RCC 7860 (cell line): ENCODE results near the gene TMEM273.

Source experiments
- DNase-seq: peaks from one replicate; pipeline ENCODE4 v3.0.0-alpha.2; 2015; ENCODE audit warnings: low spot score
- FAIRE-seq: peaks from 2 replicates; lab custom pipeline; 2012; peaks lifted over from hg19 to GRCh38; lab: Jason Lieb, UNC

Gene TMEM273

GRCh38 chr10:49166484-49167400, 21.4 kb downstream of the TMEM273 start:
- no peak for DNase-seq
- no peak for FAIRE-seq

- no peak for DNase-seq
- FAIRE-seq: no peak
Observed at GRCh38 chr10:49165821-49166483, 22.2 kb downstream of the TMEM273 start.

- FAIRE-seq (no peak), DNase-seq (no peak)
Observed at GRCh38 chr10:49165259-49165658, 22.9 kb downstream of the TMEM273 start.

GRCh38 chr10:49164559-49165188, 23.5 kb downstream of the TMEM273 start:
- FAIRE-seq (no peak), DNase-seq (no peak)

GRCh38 chr10:49163741-49164140, 24.4 kb downstream of the TMEM273 start:
- DNase-seq (peak; percentile 61), FAIRE-seq (peak; percentile 72)

GRCh38 chr10:49162761-49163310, 25.4 kb downstream of the TMEM273 start:
- no peak for DNase-seq

GRCh38 chr10:49162063-49162462, 26.1 kb downstream of the TMEM273 start:
- no peak for DNase-seq
- FAIRE-seq: no peak

More at GRCh38 chr10:49162761-49163310, 25.4 kb downstream of the TMEM273 start:
- FAIRE-seq: no peak

- FAIRE-seq: peak; percentile 45
- DNase-seq: peak; percentile 44
Observed at GRCh38 chr10:49161411-49161997, 26.7 kb downstream of the TMEM273 start.

- FAIRE-seq: no peak
- DNase-seq: no peak
Observed at GRCh38 chr10:49160814-49161213, 27.4 kb downstream of the TMEM273 start.

- no peak for FAIRE-seq
- no peak for DNase-seq
Observed at GRCh38 chr10:49160110-49160509, 28.1 kb downstream of the TMEM273 start.

- peak; percentile 34 for FAIRE-seq
- DNase-seq: no peak
Observed at GRCh38 chr10:49158915-49159314, 29.3 kb downstream of the TMEM273 start.

- DNase-seq (no peak), FAIRE-seq (no peak)
Observed at GRCh38 chr10:49158404-49158803, 29.8 kb downstream of the TMEM273 start.

- no peak for FAIRE-seq
- no peak for DNase-seq
Observed at GRCh38 chr10:49157229-49157628, 31.0 kb downstream of the TMEM273 start.

- DNase-seq (no peak), FAIRE-seq (no peak)
Observed at GRCh38 chr10:49154641-49155040, 33.5 kb downstream of the TMEM273 start.

GRCh38 chr10:49153971-49154370, 34.2 kb downstream of the TMEM273 start:
- FAIRE-seq: peak; percentile 18
- peak; percentile 61 for DNase-seq

- no peak for FAIRE-seq
- DNase-seq: no peak
Observed at GRCh38 chr10:49153115-49153514, 35.1 kb downstream of the TMEM273 start.

GRCh38 chr10:49152663-49153062, 35.5 kb downstream of the TMEM273 start:
- FAIRE-seq (no peak), DNase-seq (no peak)

GRCh38 chr10:49152037-49152436, 36.2 kb downstream of the TMEM273 start:
- DNase-seq (no peak), FAIRE-seq (no peak)

- DNase-seq (no peak), FAIRE-seq (no peak)
Observed at GRCh38 chr10:49151481-49151880, 36.7 kb downstream of the TMEM273 start.

GRCh38 chr10:49151025-49151445, 37.2 kb downstream of the TMEM273 start:
- FAIRE-seq (no peak), DNase-seq (no peak)

- FAIRE-seq: no peak
Observed at GRCh38 chr10:49150426-49150825, 37.8 kb downstream of the TMEM273 start.

More at GRCh38 chr10:49150426-49150825, 37.8 kb downstream of the TMEM273 start:
- DNase-seq: no peak
